WERI-Rb-1 (cell line): ENCODE data around the gene FBXW8.

Source experiments
- DNase-seq: peaks from one replicate; pipeline ENCODE4 v3.0.0-alpha.2; 2020
- H3K27ac ChIP-seq: fragments of 250-450 bp; sonication (Bioruptor Pico); 2 replicates; pipeline ENCODE4 v1.5.1; 2020; ENCODE audit warnings: mild to moderate bottlenecking, moderate library complexity
- H3K27me3 ChIP-seq: fragments of 250-450 bp; sonication (Bioruptor Pico); 2 replicates; pipeline ENCODE4 v1.5.1; 2021; ENCODE audit warnings: mild to moderate bottlenecking, low read depth, moderate library complexity; ENCODE audit not compliant: insufficient read depth, severe bottlenecking
- H3K36me3 ChIP-seq: fragments of 250-450 bp; sonication (Bioruptor Pico); 2 replicates; pipeline ENCODE4 v1.5.1; 2020; ENCODE audit warnings: mild to moderate bottlenecking, moderate library complexity
- H3K4me3 ChIP-seq: 2 replicates; pipeline ENCODE4 v1.5.1; 2011; ENCODE audit warnings: low read depth, mild to moderate bottlenecking, control low read depth, low read length
- H3K9me3 ChIP-seq: fragments of 250-450 bp; sonication (Bioruptor Pico); 2 replicates; pipeline ENCODE4 v1.5.1; 2021; ENCODE audit warnings: mild to moderate bottlenecking, moderate library complexity; ENCODE audit not compliant: severe bottlenecking
- TF ChIP-seq, protein P1 (sequence below): IDR thresholded peaks from 2 replicates; pipeline ENCODE4 v1.5.1; 2011; ENCODE audit warnings: low read depth, mild to moderate bottlenecking, control low read depth, inconsistent platforms, low read length

FBXW8 gene

DNA sequence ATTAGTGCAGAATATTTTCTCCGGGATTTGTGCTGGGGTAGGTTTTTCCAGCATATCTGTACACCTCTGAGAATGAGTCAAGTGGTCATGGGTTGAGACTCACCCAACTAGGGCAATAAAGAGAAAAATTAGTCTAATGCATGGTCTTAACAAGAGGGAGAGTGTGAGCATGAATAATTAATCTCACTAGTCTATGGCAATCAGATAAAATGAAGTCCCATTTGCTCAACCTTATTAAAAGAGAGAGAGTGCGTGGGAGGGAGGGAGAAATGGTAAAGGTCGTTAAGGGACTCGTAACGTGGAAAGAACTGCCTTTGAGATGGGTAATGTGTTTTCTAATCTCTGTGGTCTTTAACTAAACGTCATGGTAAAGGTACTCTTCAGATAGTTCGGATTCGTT lies 96.8 kb downstream of the FBXW8 start:
- Histone ChIP-seq H3K27me3 (no peaks in the 10 kb centered on the region), H3K27ac (no peak overlapping the region), H3K4me3 (no peak overlapping the region), H3K9me3 (no peaks in the 10 kb centered on the region), H3K36me3 (no peaks in the 10 kb centered on the region)
- TF ChIP-seq, protein P1, sequence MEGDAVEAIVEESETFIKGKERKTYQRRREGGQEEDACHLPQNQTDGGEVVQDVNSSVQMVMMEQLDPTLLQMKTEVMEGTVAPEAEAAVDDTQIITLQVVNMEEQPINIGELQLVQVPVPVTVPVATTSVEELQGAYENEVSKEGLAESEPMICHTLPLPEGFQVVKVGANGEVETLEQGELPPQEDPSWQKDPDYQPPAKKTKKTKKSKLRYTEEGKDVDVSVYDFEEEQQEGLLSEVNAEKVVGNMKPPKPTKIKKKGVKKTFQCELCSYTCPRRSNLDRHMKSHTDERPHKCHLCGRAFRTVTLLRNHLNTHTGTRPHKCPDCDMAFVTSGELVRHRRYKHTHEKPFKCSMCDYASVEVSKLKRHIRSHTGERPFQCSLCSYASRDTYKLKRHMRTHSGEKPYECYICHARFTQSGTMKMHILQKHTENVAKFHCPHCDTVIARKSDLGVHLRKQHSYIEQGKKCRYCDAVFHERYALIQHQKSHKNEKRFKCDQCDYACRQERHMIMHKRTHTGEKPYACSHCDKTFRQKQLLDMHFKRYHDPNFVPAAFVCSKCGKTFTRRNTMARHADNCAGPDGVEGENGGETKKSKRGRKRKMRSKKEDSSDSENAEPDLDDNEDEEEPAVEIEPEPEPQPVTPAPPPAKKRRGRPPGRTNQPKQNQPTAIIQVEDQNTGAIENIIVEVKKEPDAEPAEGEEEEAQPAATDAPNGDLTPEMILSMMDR = no peak
- no peak for DNase-seq

DNA sequence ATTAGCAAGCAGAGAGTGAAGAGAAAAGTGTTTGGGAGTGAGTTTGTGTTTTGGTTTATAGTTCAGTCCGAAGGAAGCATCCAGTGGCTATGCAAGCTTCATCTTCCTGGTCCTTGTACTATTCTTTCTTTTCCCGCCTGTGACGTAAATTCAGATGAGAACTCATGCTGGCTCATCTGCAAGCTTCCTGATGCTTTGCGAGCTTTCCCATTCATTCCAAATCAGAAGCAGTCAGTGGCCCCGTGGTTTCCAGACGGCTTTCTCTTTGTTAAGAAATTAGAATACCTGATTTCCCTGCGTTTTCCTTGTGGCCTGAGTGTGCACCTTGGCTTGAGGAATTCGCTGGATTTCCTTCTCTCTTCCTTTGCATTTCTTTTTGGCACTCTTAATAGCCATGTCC lies 99.0 kb downstream of the FBXW8 start:
- Histone ChIP-seq H3K36me3 (no peaks in the 10 kb centered on the region), H3K4me3 (no peak overlapping the region)

GRCh38 chr12:117010693-117011451 lies 100.1 kb downstream of the FBXW8 start:
- no peaks in the 10 kb centered on the region for H3K9me3 ChIP-seq
- H3K27ac ChIP-seq = no peak overlapping the region
- DNase-seq = no peak
- H3K4me3 ChIP-seq = no peak overlapping the region
- TF ChIP-seq, protein P1 = no peak
- H3K27me3 ChIP-seq = no peaks in the 10 kb centered on the region
- H3K36me3 ChIP-seq = peaks cover 5% of the 10 kb centered on the region

More for the DNA sequence above, 99.0 kb downstream of the FBXW8 start:
- DNase-seq = no peak
- Histone ChIP-seq H3K27me3 (no peaks in the 10 kb centered on the region), H3K9me3 (no peaks in the 10 kb centered on the region), H3K27ac (no peak overlapping the region)
- TF ChIP-seq, protein P1 = no peak

DNA sequence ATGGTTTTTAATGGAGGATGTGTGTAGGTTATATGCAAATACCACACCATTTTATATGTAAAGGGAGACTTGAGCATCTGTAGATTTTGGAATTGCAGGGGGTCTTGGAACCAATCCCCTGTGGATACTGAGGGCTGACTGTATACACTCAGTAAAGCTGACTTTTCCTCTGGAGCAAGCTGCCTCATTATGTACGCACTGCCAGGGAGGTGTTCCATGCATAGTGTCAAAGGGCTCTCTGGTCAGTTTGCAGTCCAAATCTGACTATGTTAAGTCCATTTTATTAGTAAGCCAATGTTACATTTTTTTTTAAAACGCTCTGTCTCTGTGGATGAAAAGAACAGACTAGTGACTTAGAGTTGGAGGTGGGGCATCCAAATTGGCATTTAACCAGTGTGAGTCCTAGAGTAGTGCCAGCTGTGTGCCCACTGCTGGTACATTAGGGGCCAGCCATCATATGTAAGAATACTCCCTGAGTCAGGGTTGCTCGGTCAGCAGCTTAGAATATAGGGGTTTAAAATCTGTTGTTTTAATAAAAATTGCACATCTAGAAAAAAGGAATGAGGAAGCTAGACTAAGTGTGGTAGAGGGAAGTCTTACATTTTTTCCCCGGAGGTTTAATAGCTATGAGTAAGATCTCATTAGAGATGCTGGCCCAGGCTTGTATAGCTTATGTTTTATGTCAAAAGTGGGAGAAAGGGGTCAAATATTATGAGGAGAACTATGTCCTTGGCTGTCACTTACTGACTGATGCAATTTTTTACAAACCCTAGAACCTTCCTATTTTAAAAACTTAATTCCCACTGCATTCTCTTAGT lies 101.4 kb downstream of the FBXW8 start:
- H3K36me3 ChIP-seq = peaks cover 8% of the 10 kb centered on the region
- H3K27me3 ChIP-seq = no peaks in the 10 kb centered on the region
- H3K27ac ChIP-seq = no peak overlapping the region
- H3K9me3 ChIP-seq = no peaks in the 10 kb centered on the region
- no peak for DNase-seq
- H3K4me3 ChIP-seq = no peak overlapping the region
- TF ChIP-seq, protein P1 = no peak

- H3K4me3 ChIP-seq = no peak overlapping the region
- no peak overlapping the region for H3K27ac ChIP-seq
- H3K27me3 ChIP-seq = no peaks in the 10 kb centered on the region
- no peaks in the 10 kb centered on the region for H3K9me3 ChIP-seq
- no peak for DNase-seq
- peaks cover 8% of the 10 kb centered on the region for H3K36me3 ChIP-seq
- TF ChIP-seq, protein P1 = no peak
Observed at GRCh38 chr12:117013726-117014125, 103.0 kb downstream of the FBXW8 start.
